K562 treated with DMSO at 1 percent for 48 hours (cell line): ENCODE measurements around the gene TOR1B. TPM values are rescaled to one million over a fixed set of nuclear protein-coding genes. Genes with fewer than 3 reads are reported as not detected.

Experiments used
- total RNA-seq: library from RNA; unstranded; fragments of 300-600 nt; gene quantifications from 2 replicates; pipeline ENCODE4 v1.2.3, GENCODE V29; 2022; ENCODE audit warnings: low replicate concordance; ENCODE audit errors: extremely low read depth

TOR1B gene, protein sequence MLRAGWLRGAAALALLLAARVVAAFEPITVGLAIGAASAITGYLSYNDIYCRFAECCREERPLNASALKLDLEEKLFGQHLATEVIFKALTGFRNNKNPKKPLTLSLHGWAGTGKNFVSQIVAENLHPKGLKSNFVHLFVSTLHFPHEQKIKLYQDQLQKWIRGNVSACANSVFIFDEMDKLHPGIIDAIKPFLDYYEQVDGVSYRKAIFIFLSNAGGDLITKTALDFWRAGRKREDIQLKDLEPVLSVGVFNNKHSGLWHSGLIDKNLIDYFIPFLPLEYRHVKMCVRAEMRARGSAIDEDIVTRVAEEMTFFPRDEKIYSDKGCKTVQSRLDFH
- not detected in 2 replicates for total RNA-seq

DNA sequence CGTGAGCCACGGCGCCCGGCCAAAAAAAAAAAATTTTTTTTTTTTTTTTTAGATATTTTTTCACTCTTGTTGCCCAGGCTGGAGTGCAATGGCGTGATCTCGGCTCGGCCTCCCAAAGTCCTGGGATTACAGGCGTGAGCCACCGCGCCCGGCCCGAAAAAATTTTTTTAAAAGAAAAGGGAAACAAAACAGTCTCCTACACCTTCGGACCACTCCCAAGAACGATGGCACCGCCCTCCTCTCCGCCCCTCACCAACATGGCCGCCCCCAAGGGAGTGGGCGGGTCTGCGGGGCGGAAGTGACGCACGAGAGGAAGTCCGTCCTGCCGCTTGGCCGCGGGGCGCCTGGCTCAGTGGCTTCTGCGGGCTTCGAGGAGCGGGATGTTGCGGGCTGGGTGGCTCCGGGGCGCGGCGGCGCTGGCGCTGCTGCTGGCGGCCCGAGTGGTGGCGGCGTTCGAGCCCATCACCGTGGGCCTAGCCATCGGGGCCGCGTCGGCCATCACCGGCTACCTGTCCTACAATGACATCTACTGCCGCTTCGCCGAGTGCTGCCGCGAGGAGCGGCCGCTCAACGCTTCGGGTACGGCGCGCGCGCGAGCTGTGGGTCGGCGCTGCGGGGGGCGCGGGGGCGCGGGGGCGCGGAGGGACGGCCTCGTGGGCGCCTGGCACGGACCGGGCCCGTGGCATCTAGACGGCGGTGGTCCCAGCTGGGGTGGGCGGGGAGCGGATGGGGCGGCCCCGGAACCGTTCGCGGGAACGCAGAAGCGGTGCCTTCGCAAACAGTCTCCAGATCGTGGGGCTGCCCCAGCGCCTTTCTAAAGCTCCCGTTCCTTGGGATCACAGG, at the start of gene TOR1B:
Gene TOR1B (plus strand): TSS at position 352 of the 843 bp plus-strand sequence. CDS start 29 bp downstream, at position 381.

DNA sequence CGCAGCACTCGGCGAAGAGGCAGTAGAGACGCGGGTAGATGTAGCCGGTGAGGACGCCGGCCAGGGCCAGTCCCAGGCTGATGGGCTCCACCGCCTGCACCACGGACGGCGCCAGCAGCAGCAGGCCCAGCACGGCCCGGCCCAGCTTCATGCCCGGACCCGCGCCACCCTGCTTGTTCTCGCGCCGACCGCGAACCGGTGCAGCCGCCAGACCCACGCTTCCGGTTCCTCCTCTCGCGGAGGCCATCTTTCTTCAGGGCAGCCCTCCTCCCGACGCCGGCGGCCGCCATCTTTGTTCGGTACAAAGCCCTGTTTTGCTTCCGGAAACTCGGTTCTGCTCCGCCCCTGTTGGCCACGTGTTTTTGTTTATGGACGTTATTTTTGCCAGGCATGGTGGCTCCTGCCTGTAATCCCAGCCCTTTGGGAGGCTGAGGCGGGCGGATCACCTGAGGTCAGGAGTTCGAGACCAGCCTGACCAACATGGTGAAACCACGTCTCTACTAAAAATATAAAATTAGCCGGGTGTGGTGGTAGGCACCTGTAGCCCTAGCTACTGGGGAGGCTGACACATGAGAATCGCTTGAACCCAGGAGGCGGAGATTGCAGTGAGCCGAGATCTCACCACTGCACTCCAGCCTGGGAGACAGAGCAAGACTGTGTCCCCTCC, 21.1 kb downstream of the TOR1B start, which contains the start of gene TOR1A:
Gene TOR1A (minus strand): TSS at position 202 of the 667 bp plus-strand sequence. CDS start 51 bp downstream, at position 151.

DNA sequence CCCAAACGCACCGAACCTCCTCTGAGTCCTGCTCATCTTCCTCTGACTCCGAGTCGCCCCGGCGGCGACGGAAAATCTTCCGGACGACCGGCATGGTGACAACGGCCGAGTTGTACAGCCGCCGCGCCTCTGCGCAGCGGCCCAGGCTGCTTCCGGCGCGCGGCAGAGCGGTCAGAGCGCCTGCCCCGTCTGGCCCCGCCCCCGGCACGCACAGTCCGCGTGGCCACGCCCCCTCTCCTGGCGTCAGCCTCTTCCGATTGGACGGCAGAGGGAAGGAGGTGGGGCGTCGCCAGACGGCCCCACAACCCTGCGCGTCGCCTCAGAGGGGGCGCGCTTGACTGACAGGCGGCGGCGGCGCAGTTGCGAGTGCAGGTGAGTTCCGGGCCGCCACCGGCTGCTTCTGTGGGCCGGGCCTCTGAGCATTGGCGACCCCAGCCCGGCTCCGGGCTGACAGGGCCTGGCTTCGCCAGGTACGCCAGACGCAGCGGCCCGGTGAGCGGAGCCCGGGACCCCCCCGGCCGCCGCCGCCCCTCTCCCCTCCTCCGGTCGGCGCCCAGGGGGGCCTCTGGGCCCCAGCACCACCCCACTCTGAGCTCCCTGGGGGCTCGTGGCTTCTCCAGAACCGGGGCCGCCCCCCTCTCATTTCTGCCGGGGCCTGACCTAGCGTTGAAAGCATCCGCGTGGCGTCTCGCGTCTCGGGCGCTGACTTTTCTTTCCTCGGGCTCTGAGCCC, 32.3 kb downstream of the TOR1B start, which contains the start of the genes C9orf78 and USP20:
Gene C9orf78 (minus strand): TSS at position 148 of the 732 bp plus-strand sequence. CDS start 54 bp downstream, at position 94.
Gene USP20 (plus strand): TSS at position 331 of the 732 bp plus-strand sequence. CDS start 17,098 bp downstream, outside the sequence.

Other genes starting within 250 kb of the TOR1B start
- not detected in 2 replicates for gene C9orf50, start 182.1 kb upstream of the TOR1B start, total RNA-seq
- gene NTMT1, start 177.0 kb upstream of the TOR1B start, total RNA-seq = not detected in 2 replicates
- gene ASB6, start 161.0 kb upstream of the TOR1B start, total RNA-seq = not detected in 2 replicates
- not detected in 2 replicates for gene PRRX2, start 137.5 kb upstream of the TOR1B start, total RNA-seq
- gene PTGES, start 50.1 kb upstream of the TOR1B start, total RNA-seq = not detected in 2 replicates
- gene TOR1A, start 21.0 kb downstream of the TOR1B start, total RNA-seq = not detected in 2 replicates
- not detected in 2 replicates for gene C9orf78, start 32.1 kb downstream of the TOR1B start, total RNA-seq
- gene USP20, start 32.3 kb downstream of the TOR1B start, total RNA-seq = 112 TPM in 1 of 2 replicates, not detected in the other
- not detected in 2 replicates for gene FNBP1, start 240.0 kb downstream of the TOR1B start, total RNA-seq